HG02678 (cell line): Measurements from ENCODE around the gene CRY1.

Experiments used
- ATAC-seq: cut with Tn5 transposase; IDR thresholded peaks from one replicate; pipeline ENCODE4 v1.9.1; 2021; ENCODE audit warnings: mild to moderate bottlenecking, moderate library complexity; ENCODE audit not compliant: unreplicated experiment

CRY1 gene

GRCh38 chr12:106974511-106974910 is 118.8 kb downstream of the CRY1 start:
- peak; percentile 77 for ATAC-seq

- ATAC-seq: no peak
Observed at GRCh38 chr12:106973545-106973944, 119.8 kb downstream of the CRY1 start.

- ATAC-seq: no peak
Observed at GRCh38 chr12:106971065-106971464, 122.3 kb downstream of the CRY1 start.

GRCh38 chr12:106964526-106964925 is 128.8 kb downstream of the CRY1 start:
- ATAC-seq: no peak

GRCh38 chr12:106962286-106962685 is 131.1 kb downstream of the CRY1 start:
- no peak for ATAC-seq

- no peak for ATAC-seq
Observed at GRCh38 chr12:106960443-106960842, 132.9 kb downstream of the CRY1 start.

GRCh38 chr12:106957583-106957982 is 135.8 kb downstream of the CRY1 start:
- ATAC-seq: no peak

GRCh38 chr12:106956048-106956578 is 137.2 kb downstream of the CRY1 start:
- ATAC-seq: peak; percentile 38

GRCh38 chr12:106955377-106956047 is 137.8 kb downstream of the CRY1 start, which contains the start of gene TMEM263:
TSS of gene TMEM263 (plus strand) at chr12:106955907. CDS start at chr12:106967117, 11,210 bp downstream.
- ATAC-seq: peak; percentile 80

GRCh38 chr12:106954462-106955376 is 138.6 kb downstream of the CRY1 start:
- ATAC-seq: no peak

- no peak for ATAC-seq
Observed at GRCh38 chr12:106953352-106954250, 139.7 kb downstream of the CRY1 start.

- no peak for ATAC-seq
Observed at GRCh38 chr12:106950591-106950990, 142.8 kb downstream of the CRY1 start.

- ATAC-seq: no peak
Observed at GRCh38 chr12:106947461-106947860, 145.9 kb downstream of the CRY1 start.

GRCh38 chr12:106945261-106945851 is 148.0 kb downstream of the CRY1 start:
- ATAC-seq: no peak

GRCh38 chr12:106942775-106943174 is 150.6 kb downstream of the CRY1 start:
- no peak for ATAC-seq

- ATAC-seq: no peak
Observed at GRCh38 chr12:106941481-106942156, 151.7 kb downstream of the CRY1 start.
